Epithelial cell of proximal tubule (primary cell): ENCODE results near the gene BMPR1B. TPM values are rescaled to one million over a fixed set of nuclear protein-coding genes. Genes with fewer than 3 reads are reported as not detected.

ENCODE experiments used
- DNase-seq: peaks from one replicate; pipeline ENCODE4 v3.0.0-alpha.2; 2011; ENCODE audit warnings: low read depth
- H3K4me3 ChIP-seq: 2 replicates; pipeline ENCODE4 v1.5.1; 2011; ENCODE audit warnings: low read depth, mild to moderate bottlenecking, low read length
- total RNA-seq: library from RNA; depleted of rRNA; stranded (reverse); fragments of >200 nt; gene quantifications from 2 replicates; pipeline ENCODE4 v1.2.3, GENCODE V29; 2015
- TF ChIP-seq, protein P1 (sequence below): conservative IDR thresholded peaks from 2 replicates; pipeline ENCODE4 v1.5.1; 2012; ENCODE audit warnings: low read depth, mild to moderate bottlenecking, low read length

Gene BMPR1B
- total RNA-seq, 1 donor from 2014 or later, result 2.0 TPM

DNA sequence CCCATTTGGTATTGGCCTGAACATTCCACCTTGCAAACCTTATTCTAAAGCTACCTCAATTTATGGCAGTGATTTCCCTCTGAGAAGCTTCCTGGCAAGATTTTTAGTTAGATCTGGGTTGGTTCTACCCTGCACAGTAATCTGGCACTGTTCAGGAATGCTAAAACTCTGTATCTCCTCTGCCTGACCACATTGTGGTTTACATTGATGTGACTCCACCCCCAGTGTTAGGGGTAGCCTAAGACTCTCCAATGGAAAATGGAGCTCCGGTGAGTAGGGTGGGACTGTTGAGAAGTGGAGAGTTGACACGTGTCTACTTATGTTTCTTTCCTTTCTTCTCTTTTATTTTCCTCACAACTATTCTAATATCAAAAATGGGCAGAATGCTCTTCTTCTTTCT lies 45.4 kb downstream of the BMPR1B start:
- H3K4me3 ChIP-seq, result no peak overlapping the region
- no peak for DNase-seq
- TF ChIP-seq, protein P1, sequence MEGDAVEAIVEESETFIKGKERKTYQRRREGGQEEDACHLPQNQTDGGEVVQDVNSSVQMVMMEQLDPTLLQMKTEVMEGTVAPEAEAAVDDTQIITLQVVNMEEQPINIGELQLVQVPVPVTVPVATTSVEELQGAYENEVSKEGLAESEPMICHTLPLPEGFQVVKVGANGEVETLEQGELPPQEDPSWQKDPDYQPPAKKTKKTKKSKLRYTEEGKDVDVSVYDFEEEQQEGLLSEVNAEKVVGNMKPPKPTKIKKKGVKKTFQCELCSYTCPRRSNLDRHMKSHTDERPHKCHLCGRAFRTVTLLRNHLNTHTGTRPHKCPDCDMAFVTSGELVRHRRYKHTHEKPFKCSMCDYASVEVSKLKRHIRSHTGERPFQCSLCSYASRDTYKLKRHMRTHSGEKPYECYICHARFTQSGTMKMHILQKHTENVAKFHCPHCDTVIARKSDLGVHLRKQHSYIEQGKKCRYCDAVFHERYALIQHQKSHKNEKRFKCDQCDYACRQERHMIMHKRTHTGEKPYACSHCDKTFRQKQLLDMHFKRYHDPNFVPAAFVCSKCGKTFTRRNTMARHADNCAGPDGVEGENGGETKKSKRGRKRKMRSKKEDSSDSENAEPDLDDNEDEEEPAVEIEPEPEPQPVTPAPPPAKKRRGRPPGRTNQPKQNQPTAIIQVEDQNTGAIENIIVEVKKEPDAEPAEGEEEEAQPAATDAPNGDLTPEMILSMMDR, result no peak

DNA sequence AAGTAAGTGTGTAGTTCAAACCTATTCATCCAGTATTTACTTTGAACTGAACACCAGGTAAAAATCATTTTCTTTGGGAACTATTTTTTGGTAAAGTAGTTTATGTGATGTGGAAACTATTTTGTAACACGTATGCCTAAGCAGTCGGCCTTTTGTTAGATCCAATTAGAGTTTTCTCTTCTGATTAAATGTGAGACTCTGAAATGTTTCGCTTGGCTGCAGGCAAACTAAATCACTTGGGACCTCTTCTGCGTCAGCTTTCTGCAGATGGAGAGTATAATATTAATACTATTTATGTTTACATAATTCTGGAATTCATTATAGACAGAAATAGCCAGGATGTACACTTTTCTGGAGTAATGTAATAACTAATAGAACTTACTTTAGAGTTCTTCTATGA lies 46.9 kb downstream of the BMPR1B start:
- no peak overlapping the region for H3K4me3 ChIP-seq
- DNase-seq, result no peak
- TF ChIP-seq, protein P1, result no peak

DNA sequence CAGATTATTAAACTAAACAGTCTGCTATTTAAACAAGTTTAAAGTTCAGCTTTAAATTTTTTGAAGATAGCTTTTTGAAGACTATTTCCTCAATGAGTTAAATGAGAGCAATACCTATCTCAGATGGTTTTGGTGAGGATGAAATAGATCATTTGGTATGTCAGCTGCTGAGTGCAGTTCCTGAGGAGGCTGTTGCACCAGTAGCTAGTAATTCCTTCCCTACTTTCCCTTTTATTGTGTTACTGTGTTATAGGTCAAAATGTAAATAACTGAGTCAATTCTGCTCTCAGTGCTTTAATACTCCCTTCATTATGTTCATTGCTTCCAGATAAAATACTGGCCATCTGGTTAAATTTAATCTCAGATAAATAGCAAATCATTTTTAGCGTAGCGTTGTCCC lies 48.6 kb downstream of the BMPR1B start:
- no peak for DNase-seq
- TF ChIP-seq, protein P1, result no peak
- no peak overlapping the region for H3K4me3 ChIP-seq

DNA sequence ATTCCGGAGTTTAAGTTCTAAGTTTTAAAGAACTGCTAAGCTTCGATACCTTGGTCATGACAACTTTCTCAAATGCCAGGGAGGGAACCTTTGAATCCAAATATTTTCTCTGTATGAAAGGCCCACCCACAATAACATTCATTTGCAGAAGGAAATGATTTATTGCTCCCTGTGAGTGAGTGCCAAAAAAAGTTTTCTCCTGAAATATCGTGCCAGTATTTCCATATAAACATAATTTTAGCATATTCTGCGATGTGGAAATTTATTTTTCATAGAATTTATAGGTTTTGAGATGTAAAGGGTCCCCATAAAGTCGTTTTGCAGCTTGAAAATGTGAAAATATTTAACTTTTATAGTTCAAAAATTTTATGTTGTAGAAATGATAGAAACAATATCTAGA lies 53.9 kb downstream of the BMPR1B start:
- no peak for DNase-seq
- TF ChIP-seq, protein P1, result no peak
- H3K4me3 ChIP-seq, result no peak overlapping the region

DNA sequence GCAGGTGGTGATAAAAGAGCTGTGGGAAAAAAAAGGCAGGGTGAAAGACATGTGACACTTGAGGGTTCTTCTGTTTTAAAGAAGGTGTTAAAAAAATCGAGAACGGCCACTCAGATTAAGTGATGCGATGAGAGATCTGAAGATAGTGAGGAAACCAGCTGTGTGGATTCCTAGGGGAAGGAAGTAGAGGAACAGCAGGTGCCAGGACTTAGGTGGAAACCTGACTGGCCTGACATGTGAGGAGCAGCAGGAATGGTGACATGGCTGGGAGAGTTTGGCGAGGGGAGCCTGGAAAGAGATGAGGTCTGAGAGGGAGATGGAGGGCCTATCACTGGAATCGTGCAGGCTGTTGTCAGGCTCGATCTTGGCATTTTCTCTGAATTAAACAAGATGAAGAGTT lies 55.5 kb downstream of the BMPR1B start:
- no peak overlapping the region for H3K4me3 ChIP-seq
- no peak for DNase-seq
- TF ChIP-seq, protein P1, result no peak

DNA sequence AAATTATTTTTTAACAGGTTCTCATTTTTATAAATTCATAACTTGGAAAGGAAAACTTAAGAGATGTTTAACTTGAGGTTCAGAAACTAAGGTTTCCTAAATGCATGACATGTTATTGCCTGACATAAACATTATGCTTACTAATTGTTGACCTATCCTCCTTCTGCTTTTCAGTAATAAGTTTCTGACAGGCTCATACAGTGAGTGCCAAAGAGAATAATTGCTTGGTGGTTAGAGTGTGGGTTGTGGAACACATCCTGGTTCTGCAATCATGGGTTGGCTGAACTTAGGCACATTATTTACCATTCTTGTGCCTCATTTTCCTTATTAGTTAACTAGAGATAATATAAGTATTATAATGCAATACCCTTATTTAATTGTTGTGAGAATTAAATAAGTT lies 56.5 kb downstream of the BMPR1B start:
- TF ChIP-seq, protein P1, result no peak
- DNase-seq, result no peak
- H3K4me3 ChIP-seq, result no peak overlapping the region

DNA sequence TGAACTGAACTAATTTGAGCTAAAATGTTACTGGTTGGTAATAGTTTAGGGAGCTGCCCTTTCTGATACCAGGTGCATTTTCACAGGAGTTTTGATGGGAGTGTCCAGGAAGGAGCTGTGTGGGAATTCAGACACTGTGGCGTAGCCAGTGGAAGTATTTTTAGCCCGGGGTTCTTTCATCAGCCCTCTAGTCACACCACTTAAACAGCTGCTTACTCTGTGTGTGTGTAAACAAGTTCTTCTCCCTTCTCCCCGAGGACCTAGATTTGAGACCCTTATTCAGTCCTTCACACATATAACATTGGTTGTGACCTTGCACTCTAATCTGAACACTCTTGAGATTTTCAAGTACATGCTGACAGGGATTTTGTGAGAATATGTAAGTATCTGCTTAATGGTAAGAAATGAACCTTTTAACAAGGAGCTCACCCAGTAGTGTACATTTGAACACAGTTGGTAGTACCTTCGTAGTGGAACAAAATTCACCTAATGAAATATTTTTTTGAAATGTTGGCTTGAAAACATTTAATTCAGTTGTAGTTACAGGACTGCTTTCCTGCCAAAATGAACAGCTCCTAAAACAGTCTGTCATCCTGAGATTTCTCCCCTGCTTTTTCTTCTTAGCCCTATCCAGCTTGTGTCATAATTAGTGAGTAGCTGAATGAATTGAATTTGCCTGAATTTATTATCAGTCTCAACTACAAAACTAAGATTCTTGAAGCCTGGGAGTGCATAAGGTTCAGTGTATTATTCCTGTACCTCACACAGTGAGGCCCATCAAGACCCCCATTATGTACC lies 61.8 kb downstream of the BMPR1B start:
- no peak for DNase-seq
- TF ChIP-seq, protein P1, result no peak
- no peak overlapping the region for H3K4me3 ChIP-seq
